OCI-LY1 (cell line): ENCODE measurements around the gene PANX3.

ENCODE experiments used
- H2AFZ ChIP-seq: fragments of 200-600 bp; sonication (generic), shearing (Covaris generic); 2 replicates; pipeline ENCODE4 v1.6.0; 2014; ENCODE audit warnings: antibody characterized with exemption, mild to moderate bottlenecking, low read length
- H3F3A ChIP-seq: fragments of 200-600 bp; sonication (generic), shearing (Covaris generic); 2 replicates; pipeline ENCODE4 v1.6.0; 2014; ENCODE audit warnings: mild to moderate bottlenecking, antibody characterized with exemption, low read length, moderate library complexity; ENCODE audit not compliant: insufficient read depth
- H3K27ac ChIP-seq: fragments of 200-600 bp; sonication (generic); 2 replicates; pipeline ENCODE4 v1.5.1; 2014; ENCODE audit warnings: low read length, mixed run types, mild to moderate bottlenecking, low read depth; ENCODE audit not compliant: poor library complexity, severe bottlenecking
- H3K27me3 ChIP-seq: fragments of 200-600 bp; sonication (generic); 2 replicates; pipeline ENCODE4 v1.6.0; 2014; ENCODE audit warnings: antibody characterized with exemption, mild to moderate bottlenecking, low read length, moderate library complexity; ENCODE audit not compliant: insufficient read depth
- H3K36me3 ChIP-seq: fragments of 200-600 bp; sonication (generic); 2 replicates; pipeline ENCODE4 v1.6.1; 2014; ENCODE audit warnings: mild to moderate bottlenecking, antibody characterized with exemption, low read length, moderate library complexity, mixed read lengths; ENCODE audit not compliant: insufficient read depth
- H3K4me1 ChIP-seq: fragments of 200-600 bp; sonication (generic); 2 replicates; pipeline ENCODE4 v1.5.1; 2014; ENCODE audit warnings: mild to moderate bottlenecking, low read length, moderate library complexity; ENCODE audit not compliant: insufficient read depth, severe bottlenecking
- H3K4me2 ChIP-seq: fragments of 200-600 bp; sonication (generic), shearing (Covaris generic); 2 replicates; pipeline ENCODE4 v1.6.1; 2014; ENCODE audit warnings: low read length
- H3K4me3 ChIP-seq: fragments of 200-600 bp; sonication (generic); 2 replicates; pipeline ENCODE4 v1.5.1; 2014; ENCODE audit warnings: low read length, low read depth, mild to moderate bottlenecking, mixed read lengths; ENCODE audit not compliant: poor library complexity, severe bottlenecking
- H3K79me2 ChIP-seq: fragments of 200-600 bp; shearing (Covaris generic); 2 replicates; pipeline ENCODE4 v1.6.1; 2016; ENCODE audit warnings: mixed run types, low read length, mixed read lengths; ENCODE audit not compliant: insufficient read depth
- H3K9ac ChIP-seq: fragments of 200-600 bp; sonication (generic), shearing (Covaris generic); 2 replicates; pipeline ENCODE4 v1.6.1; 2014; ENCODE audit warnings: mild to moderate bottlenecking, low read length, mixed read lengths
- H3K9me2 ChIP-seq: fragments of 200-600 bp; sonication (generic), shearing (Covaris generic); 2 replicates; pipeline ENCODE4 v1.6.1; 2014; ENCODE audit warnings: low read depth, mild to moderate bottlenecking, low read length, mixed read lengths
- H3K9me3 ChIP-seq: fragments of 200-600 bp; shearing (Covaris generic); 2 replicates; pipeline ENCODE4 v1.6.1; 2014; ENCODE audit warnings: low read length, mixed read lengths
- H4K20me1 ChIP-seq: fragments of 200-600 bp; sonication (generic), shearing (Covaris generic); 2 replicates; pipeline ENCODE4 v1.6.0; 2016; ENCODE audit warnings: mild to moderate bottlenecking, low read length; ENCODE audit not compliant: insufficient read depth
- CTCF ChIP-seq: fragments of 200-600 bp; sonication (generic), shearing (Covaris generic); IDR thresholded peaks from 2 replicates; pipeline ENCODE4 v1.5.1; 2017; ENCODE audit warnings: mild to moderate bottlenecking, antibody characterized with exemption, low read length, moderate library complexity, mixed read lengths
- EZH2 ChIP-seq: fragments of 200-600 bp; sonication (generic), shearing (Covaris generic); IDR thresholded peaks from 2 replicates; pipeline ENCODE4 v1.8.0; 2017; ENCODE audit warnings: borderline replicate concordance, mixed run types, mild to moderate bottlenecking, antibody characterized with exemption, low read length, moderate library complexity, mixed read lengths

Gene PANX3

GRCh38 chr11:124586238-124586860 lies 24.9 kb upstream of the PANX3 start:
- H3K4me2 ChIP-seq = no peak overlapping the region
- H3F3A ChIP-seq = no peaks in the 10 kb centered on the region
- H4K20me1 ChIP-seq = no peaks in the 10 kb centered on the region
- no peak overlapping the region for H3K4me3 ChIP-seq
- H3K9ac ChIP-seq = no peak overlapping the region
- no peak overlapping the region for H3K27ac ChIP-seq
- TF ChIP-seq CTCF = peak; percentile 35; the same call in 1 of the 2 replicates
- no peak for TF ChIP-seq EZH2
- no peaks in the 10 kb centered on the region for H3K4me1 ChIP-seq
- no peaks in the 10 kb centered on the region for H3K27me3 ChIP-seq
- no peaks in the 10 kb centered on the region for H3K9me2 ChIP-seq
- H3K79me2 ChIP-seq = no peaks in the 10 kb centered on the region
- no peaks in the 10 kb centered on the region for H3K36me3 ChIP-seq
- H3K9me3 ChIP-seq = no peaks in the 10 kb centered on the region
- no peak overlapping the region for H2AFZ ChIP-seq

- H3K27ac ChIP-seq = no peak overlapping the region
- H2AFZ ChIP-seq = no peak overlapping the region
- H3K27me3 ChIP-seq = no peaks in the 10 kb centered on the region
- TF ChIP-seq CTCF (no peak), EZH2 (no peak)
- H3K4me2 ChIP-seq = no peak overlapping the region
- no peak overlapping the region for H3K4me3 ChIP-seq
- H3K9ac ChIP-seq = no peak overlapping the region
- no peaks in the 10 kb centered on the region for H3K79me2 ChIP-seq
- H3K9me2 ChIP-seq = no peaks in the 10 kb centered on the region
- H3F3A ChIP-seq = no peaks in the 10 kb centered on the region
- no peaks in the 10 kb centered on the region for H3K4me1 ChIP-seq
- no peaks in the 10 kb centered on the region for H3K9me3 ChIP-seq
- no peaks in the 10 kb centered on the region for H4K20me1 ChIP-seq
- H3K36me3 ChIP-seq = no peaks in the 10 kb centered on the region
Measured at GRCh38 chr11:124591430-124591829, 19.8 kb upstream of the PANX3 start.

- TF ChIP-seq CTCF (no peak), EZH2 (no peak)
- no peaks in the 10 kb centered on the region for H3K79me2 ChIP-seq
- H3K36me3 ChIP-seq = no peaks in the 10 kb centered on the region
- no peaks in the 10 kb centered on the region for H3F3A ChIP-seq
- H3K4me3 ChIP-seq = no peak overlapping the region
- H3K4me2 ChIP-seq = no peak overlapping the region
- H2AFZ ChIP-seq = no peak overlapping the region
- H3K27ac ChIP-seq = no peak overlapping the region
- H3K9ac ChIP-seq = no peak overlapping the region
- no peaks in the 10 kb centered on the region for H3K9me3 ChIP-seq
- H3K27me3 ChIP-seq = no peaks in the 10 kb centered on the region
- H4K20me1 ChIP-seq = no peaks in the 10 kb centered on the region
- no peaks in the 10 kb centered on the region for H3K9me2 ChIP-seq
- H3K4me1 ChIP-seq = no peaks in the 10 kb centered on the region
Measured at GRCh38 chr11:124592627-124593026, 18.6 kb upstream of the PANX3 start.
